IMR-90 (cell line): Measurements from ENCODE around the gene CEACAM3. TPM values are rescaled to one million over a fixed set of nuclear protein-coding genes. Genes with fewer than 3 reads are reported as not detected.

Source experiments
- ATAC-seq: fragments of 200-7000 bp; cut with Tn5 transposase; 2 replicates; pipeline ENCODE4 v1.9.1; 2020; ENCODE audit warnings: low read depth, mild to moderate bottlenecking, moderate library complexity
- BruUV-seq: library from RNA; stranded (reverse); fragments of 400-500 nt; replicated peaks from 2 replicates; lab custom pipeline; 2021; lab: Mats Ljungman, UMichigan
- CTCF ChIA-PET: fragments of 300-600 bp; formaldehyde crosslinking; extraction: SDS; loops from one replicate; lab custom pipeline; 2021; ENCODE audit warnings: antibody characterized with exemption; lab: Yijun Ruan, JAX
- POLR2A ChIA-PET: fragments of 300-600 bp; sonication (Branson Sonifier 250); formaldehyde crosslinking; loops from one replicate; lab custom pipeline; 2022; ENCODE audit warnings: antibody characterized with exemption; ENCODE audit not compliant: unreplicated experiment; lab: Charles Lee
- DNase-seq: peaks from one replicate; pipeline ENCODE4 v3.0.0; 2013
- H2AFZ ChIP-seq: replicated peaks from 2 replicates; pipeline ENCODE3; 2013; ENCODE audit warnings: low read length, mild to moderate bottlenecking; ENCODE audit not compliant: poor library complexity
- H2AK5ac ChIP-seq: 2 replicates; pipeline ENCODE4 v1.6.1; 2013; ENCODE audit warnings: low read depth, low read length, inconsistent platforms
- H2AK9ac ChIP-seq: replicated peaks from 2 replicates; pipeline ENCODE3; 2013; ENCODE audit warnings: mild to moderate bottlenecking, low read depth, low read length, moderate library complexity; ENCODE audit not compliant: poor library complexity
- H2BK120ac ChIP-seq: 2 replicates; pipeline ENCODE4 v1.6.1; 2013; ENCODE audit warnings: low read depth, low read length, inconsistent platforms
- H2BK15ac ChIP-seq: 3 replicates; pipeline ENCODE4 v1.6.1; 2013; ENCODE audit warnings: low read depth, low read length, inconsistent platforms
- H2BK20ac ChIP-seq: 2 replicates; pipeline ENCODE4 v1.6.1; 2013; ENCODE audit warnings: low read depth, mild to moderate bottlenecking, inconsistent platforms, low read length, moderate library complexity
- H2BK5ac ChIP-seq: 2 replicates; pipeline ENCODE4 v1.6.1; 2013; ENCODE audit warnings: mild to moderate bottlenecking, low read depth, low read length, inconsistent platforms; ENCODE audit not compliant: poor library complexity, severe bottlenecking
- H3K14ac ChIP-seq: replicated peaks from 2 replicates; pipeline ENCODE4 v1.6.1; 2013; ENCODE audit warnings: low read depth, low read length, inconsistent platforms
- H3K18ac ChIP-seq: 2 replicates; pipeline ENCODE4 v1.6.1; 2013; ENCODE audit warnings: low read depth, low read length, control low read depth
- H3K23ac ChIP-seq: 2 replicates; pipeline ENCODE4 v1.6.1; 2013; ENCODE audit warnings: low read depth, low read length, inconsistent platforms
- H3K27ac ChIP-seq: 2 replicates; pipeline ENCODE4 v1.5.1; 2013; ENCODE audit warnings: mild to moderate bottlenecking, control low read depth, low read length; ENCODE audit not compliant: insufficient read depth
- H3K27me3 ChIP-seq: 2 replicates; pipeline ENCODE4 v1.6.1; 2013; ENCODE audit warnings: low read length; ENCODE audit not compliant: control insufficient read depth, insufficient read depth
- H3K36me3 ChIP-seq: 2 replicates; pipeline ENCODE4 v1.6.1; 2013; ENCODE audit warnings: low read length, mixed read lengths; ENCODE audit not compliant: control insufficient read depth, insufficient read depth
- H3K4ac ChIP-seq: 2 replicates; pipeline ENCODE4 v1.6.1; 2013; ENCODE audit warnings: low read depth, low read length, inconsistent platforms
- H3K4me1 ChIP-seq: 2 replicates; pipeline ENCODE4 v1.6.1; 2013; ENCODE audit warnings: low read length, mixed read lengths; ENCODE audit not compliant: control insufficient read depth, insufficient read depth
- H3K4me2 ChIP-seq: 2 replicates; pipeline ENCODE4 v1.6.1; 2013; ENCODE audit warnings: low read depth, mild to moderate bottlenecking, control low read depth, low read length, moderate library complexity
- H3K4me3 ChIP-seq: 2 replicates; pipeline ENCODE4 v1.5.1; 2013; ENCODE audit warnings: low read depth, mild to moderate bottlenecking, control low read depth, low read length, moderate library complexity; ENCODE audit not compliant: insufficient read depth
- H3K56ac ChIP-seq: 2 replicates; pipeline ENCODE4 v1.6.1; 2013; ENCODE audit warnings: low read length, inconsistent platforms; ENCODE audit not compliant: insufficient read depth; ENCODE audit errors: extremely low read depth
- H3K79me1 ChIP-seq, 2 experiments: 2 replicates each; pipeline ENCODE4 v1.6.1; 2013; ENCODE audit warnings: low read length in 2 of 2, inconsistent platforms in 1 of 2, low read depth in 1 of 2
- H3K9ac ChIP-seq: 2 replicates; pipeline ENCODE4 v1.6.1; 2013; ENCODE audit warnings: low read depth, low read length, control low read depth
- H3K9me1 ChIP-seq: 2 replicates; pipeline ENCODE4 v1.6.1; 2013; ENCODE audit warnings: low read length, inconsistent platforms; ENCODE audit not compliant: insufficient read depth
- H3K9me3 ChIP-seq: 2 replicates; pipeline ENCODE4 v1.6.1; 2013; ENCODE audit warnings: low read length; ENCODE audit not compliant: control insufficient read depth, insufficient read depth
- H4K20me1 ChIP-seq: 2 replicates; pipeline ENCODE4 v1.6.1; 2013; ENCODE audit warnings: low read length, inconsistent platforms; ENCODE audit not compliant: insufficient read depth
- H4K5ac ChIP-seq: 2 replicates; pipeline ENCODE4 v1.6.1; 2013; ENCODE audit warnings: mild to moderate bottlenecking, low read depth, low read length, control low read depth
- H4K8ac ChIP-seq, 2 experiments: 2 replicates each; pipeline ENCODE4 v1.6.1; 2013; ENCODE audit warnings: low read depth in 2 of 2, low read length in 2 of 2, control low read depth in 1 of 2, inconsistent platforms in 1 of 2
- H4K91ac ChIP-seq: 2 replicates; pipeline ENCODE4 v1.6.1; 2013; ENCODE audit warnings: low read depth, low read length, inconsistent platforms; ENCODE audit not compliant: insufficient read depth
- BHLHE40 ChIP-seq: fragments of 150-350 bp; IDR thresholded peaks from 2 replicates; pipeline ENCODE4 v1.6.1; 2016; ENCODE audit warnings: mild to moderate bottlenecking, low read depth, low read length
- CEBPB ChIP-seq: IDR thresholded peaks from 2 replicates; pipeline ENCODE4 v1.6.1; 2012; ENCODE audit warnings: low read depth, low read length, improper control_type of control experiment
- CHD1 ChIP-seq: IDR thresholded peaks from 2 replicates; pipeline ENCODE4 v1.6.1; 2012; ENCODE audit warnings: low read depth, low read length, improper control_type of control experiment
- ELK1 ChIP-seq: fragments of 150-350 bp; IDR thresholded peaks from 2 replicates; pipeline ENCODE4 v1.6.1; 2016; ENCODE audit warnings: low read depth, mild to moderate bottlenecking, low read length, moderate library complexity, borderline replicate concordance
- FOS ChIP-seq: fragments of 150-350 bp; IDR thresholded peaks from 2 replicates; pipeline ENCODE4 v1.6.1; 2016; ENCODE audit warnings: low read depth, low read length
- MAFK ChIP-seq: IDR thresholded peaks from 2 replicates; pipeline ENCODE4 v1.6.1; 2012; ENCODE audit warnings: low read depth, low read length, improper control_type of control experiment
- MAZ ChIP-seq: IDR thresholded peaks from 2 replicates; pipeline ENCODE4 v1.6.1; 2012; ENCODE audit warnings: low read depth, mild to moderate bottlenecking, low read length, improper control_type of control experiment, moderate library complexity, borderline replicate concordance
- MXI1 ChIP-seq: IDR thresholded peaks from 2 replicates; pipeline ENCODE4 v1.6.1; 2012; ENCODE audit warnings: low read depth, mild to moderate bottlenecking, low read length, moderate library complexity, borderline replicate concordance
- NFE2L2 ChIP-seq: fragments of 150-350 bp; IDR thresholded peaks from 2 replicates; pipeline ENCODE4 v1.6.1; 2016; ENCODE audit warnings: low read depth, mild to moderate bottlenecking, low read length
- POLR2A ChIP-seq: IDR thresholded peaks from 2 replicates; pipeline ENCODE4 v1.6.1; 2012; ENCODE audit warnings: mild to moderate bottlenecking, low read depth, low read length
- RAD21 ChIP-seq: IDR thresholded peaks from 2 replicates; pipeline ENCODE4 v1.6.1; 2012; ENCODE audit warnings: low read length, improper control_type of control experiment
- RCOR1 ChIP-seq: IDR thresholded peaks from 2 replicates; pipeline ENCODE4 v1.6.1; 2012; ENCODE audit warnings: mild to moderate bottlenecking, low read length, improper control_type of control experiment; ENCODE audit not compliant: insufficient replicate concordance
- RFX5 ChIP-seq: IDR thresholded peaks from 2 replicates; pipeline ENCODE4 v1.8.0; 2012; ENCODE audit warnings: low read depth, mild to moderate bottlenecking, low read length, moderate library complexity
- SMC3 ChIP-seq: fragments of 150-350 bp; IDR thresholded peaks from 2 replicates; pipeline ENCODE4 v1.6.1; 2016; ENCODE audit warnings: low read depth, mild to moderate bottlenecking, antibody characterized with exemption, low read length, moderate library complexity
- WGBS, 2 experiments: methylation state at CpG; one replicate each; pipeline versions ENCODE4 v1.1.5 to v1.1.7; 2013; ENCODE audit warnings: missing lambda C conversion rate in 2 of 2; ENCODE audit not compliant: insufficient read length in 1 of 2; ENCODE audit errors: extremely low coverage in 2 of 2; 5-methylcytosine and 5-hydroxymethylcytosine counted together
- dilution Hi-C: fragments of 300-500 bp; cut with HindIII; formaldehyde crosslinking; loops from one replicate; pipeline ENCODE4 v1.14.3; 2018; ENCODE audit warnings: low sequenced_read_pairs; ENCODE audit not compliant: unreplicated experiment
- in situ Hi-C: fragments of 300-500 bp; cut with MboI; formaldehyde crosslinking; loops from 3 replicates; pipeline ENCODE4 v1.14.3; 2019; ENCODE audit warnings: low sequenced_read_pairs, inconsistent platforms, mixed read lengths
- intact Hi-C: fragments of 100-400 bp; cut with micrococcal nuclease; formaldehyde crosslinking; loops from 2 replicates; pipeline ENCODE4 v1.10.0; 2022
- polyA plus RNA-seq, 3 experiments: library from polyadenylated mRNA; depleted of rRNA; stranded (reverse); fragments of >200 nt; gene quantifications; 2 replicates each; pipeline ENCODE4 v1.2.3, GENCODE V29; 2012; ENCODE audit warnings: low replicate concordance in 1 of 3
- total RNA-seq: library from RNA; depleted of rRNA; stranded (reverse); fragments of >200 nt; gene quantifications from 2 replicates; pipeline ENCODE4 v1.2.3, GENCODE V29; 2012
- TF ChIP-seq, protein P1 (sequence below): fragments of 150-350 bp; IDR thresholded peaks from 2 replicates; pipeline ENCODE4 v1.6.1; 2017; ENCODE audit warnings: mild to moderate bottlenecking, antibody characterized with exemption, low read length, low read depth
- TF ChIP-seq, protein P2 (sequence below): conservative IDR thresholded peaks from 2 replicates; pipeline ENCODE4 v1.5.1; 2012; ENCODE audit warnings: mild to moderate bottlenecking, low read depth, low read length, improper control_type of control experiment

The CEACAM3 gene
- total and polyA plus RNA-seq, 2 of the 4 experiments (the other 2 are of a cell fraction): not detected

DNA sequence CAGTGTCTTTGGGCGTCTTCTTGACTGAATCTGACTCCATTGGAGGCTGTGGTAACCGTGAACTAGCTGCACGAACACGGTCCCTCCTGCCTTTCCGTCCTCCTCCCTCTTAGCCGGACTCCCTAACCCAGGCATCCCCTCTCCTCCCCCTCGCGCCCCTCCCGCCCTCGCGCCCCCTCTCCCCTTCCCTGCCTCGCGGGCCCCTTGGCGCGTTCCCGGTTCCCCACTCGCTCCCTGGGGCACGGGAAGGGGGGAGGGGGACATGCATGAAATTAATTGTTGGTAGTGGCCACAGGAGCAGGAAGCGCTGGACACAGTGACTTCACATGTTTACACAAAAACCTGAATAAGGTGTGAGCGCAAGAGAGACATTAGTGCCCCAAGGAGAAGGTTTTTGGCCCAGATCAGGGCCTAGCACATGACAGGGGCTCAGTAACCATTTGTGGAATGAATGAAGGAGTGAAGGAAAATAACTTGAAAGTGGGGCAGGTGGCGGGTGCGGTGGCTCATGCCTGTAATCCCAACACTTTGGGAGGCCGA, 48.7 kb downstream of the CEACAM3 start:
- ATAC-seq (no peak), DNase-seq (no peak)
- in situ Hi-C loops: no loop called here
- H4K91ac ChIP-seq: no peak overlapping the region
- no peak overlapping the region for H2AFZ ChIP-seq
- H3K56ac ChIP-seq: no peak overlapping the region
- no peaks in the 10 kb centered on the region for H3K9me1 ChIP-seq
- ChIA-PET CTCF (no interaction called here), POLR2A (no interaction called here)
- H2BK120ac ChIP-seq: no peak overlapping the region
- H3K18ac ChIP-seq: no peak overlapping the region
- 88% methylated on average over 3 of the region's 23 CpGs; no CpG with 5 or more reads in 1 of the 2 experiments for WGBS, 2 experiments
- intact Hi-C loops: no loop called here
- H3K4ac ChIP-seq: no peak overlapping the region
- no peak overlapping the region for H2BK5ac ChIP-seq
- H3K79me1 ChIP-seq: no peaks in the 10 kb centered on the region
- H4K20me1 ChIP-seq: no peaks in the 10 kb centered on the region
- no peak overlapping the region for H4K8ac ChIP-seq
- H3K4me3 ChIP-seq: no peak overlapping the region
- no peaks in the 10 kb centered on the region for H3K36me3 ChIP-seq
- no peak overlapping the region for H2AK5ac ChIP-seq
- H2AK9ac ChIP-seq: peak overlapping the region; percentile 52
- no peak overlapping the region for H3K4me2 ChIP-seq
- TF ChIP-seq BHLHE40: no peak
- no peak for TF ChIP-seq CHD1
- TF ChIP-seq POLR2A: no peak
- no peak for TF ChIP-seq FOS
- no peak for TF ChIP-seq MAZ
- TF ChIP-seq CEBPB: no peak
- TF ChIP-seq SMC3: no peak
- no peak for TF ChIP-seq RFX5
- no peak for TF ChIP-seq MXI1
- TF ChIP-seq, protein P1, sequence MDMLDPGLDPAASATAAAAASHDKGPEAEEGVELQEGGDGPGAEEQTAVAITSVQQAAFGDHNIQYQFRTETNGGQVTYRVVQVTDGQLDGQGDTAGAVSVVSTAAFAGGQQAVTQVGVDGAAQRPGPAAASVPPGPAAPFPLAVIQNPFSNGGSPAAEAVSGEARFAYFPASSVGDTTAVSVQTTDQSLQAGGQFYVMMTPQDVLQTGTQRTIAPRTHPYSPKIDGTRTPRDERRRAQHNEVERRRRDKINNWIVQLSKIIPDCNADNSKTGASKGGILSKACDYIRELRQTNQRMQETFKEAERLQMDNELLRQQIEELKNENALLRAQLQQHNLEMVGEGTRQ: no peak
- TF ChIP-seq RCOR1: no peak
- no peak for TF ChIP-seq RAD21
- no peak for TF ChIP-seq NFE2L2
- TF ChIP-seq, protein P2, sequence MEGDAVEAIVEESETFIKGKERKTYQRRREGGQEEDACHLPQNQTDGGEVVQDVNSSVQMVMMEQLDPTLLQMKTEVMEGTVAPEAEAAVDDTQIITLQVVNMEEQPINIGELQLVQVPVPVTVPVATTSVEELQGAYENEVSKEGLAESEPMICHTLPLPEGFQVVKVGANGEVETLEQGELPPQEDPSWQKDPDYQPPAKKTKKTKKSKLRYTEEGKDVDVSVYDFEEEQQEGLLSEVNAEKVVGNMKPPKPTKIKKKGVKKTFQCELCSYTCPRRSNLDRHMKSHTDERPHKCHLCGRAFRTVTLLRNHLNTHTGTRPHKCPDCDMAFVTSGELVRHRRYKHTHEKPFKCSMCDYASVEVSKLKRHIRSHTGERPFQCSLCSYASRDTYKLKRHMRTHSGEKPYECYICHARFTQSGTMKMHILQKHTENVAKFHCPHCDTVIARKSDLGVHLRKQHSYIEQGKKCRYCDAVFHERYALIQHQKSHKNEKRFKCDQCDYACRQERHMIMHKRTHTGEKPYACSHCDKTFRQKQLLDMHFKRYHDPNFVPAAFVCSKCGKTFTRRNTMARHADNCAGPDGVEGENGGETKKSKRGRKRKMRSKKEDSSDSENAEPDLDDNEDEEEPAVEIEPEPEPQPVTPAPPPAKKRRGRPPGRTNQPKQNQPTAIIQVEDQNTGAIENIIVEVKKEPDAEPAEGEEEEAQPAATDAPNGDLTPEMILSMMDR: no peak
- no peak for TF ChIP-seq ELK1
- TF ChIP-seq MAFK: no peak
- H3K27me3 ChIP-seq: peaks cover 7% of the 10 kb centered on the region
- no peak overlapping the region for H3K27ac ChIP-seq
- no peaks in the 10 kb centered on the region for H3K9me3 ChIP-seq
- H3K23ac ChIP-seq: no peak overlapping the region
- H2BK15ac ChIP-seq: no peak overlapping the region
- no peak overlapping the region for H3K9ac ChIP-seq
- no peak overlapping the region for H4K5ac ChIP-seq
- no peaks in the 10 kb centered on the region for H3K4me1 ChIP-seq
- no peak overlapping the region for H3K14ac ChIP-seq
- H2BK20ac ChIP-seq: no peak overlapping the region
- no TSS peak for BruUV-seq
- dilution Hi-C loops: no loop called here
